SKM-1 (cell line): Measurements from ENCODE around the gene TRIM27.
A peak's percentile ranks its signal among the peaks of the same experiment; 100 is the strongest.
"Not testable (repeated sequence)": the region's sequence is repeated elsewhere in the genome, so short reads cannot be mapped to it uniquely, and the experiment has no call there.

ENCODE experiments used
- DNase-seq: peaks from one replicate; lab custom pipeline; 2025; ENCODE audit not compliant: unreplicated experiment; lab: John Stamatoyannopoulos, UW

The TRIM27 gene

GRCh38 chr6:28923318-28924102, at the start of gene TRIM27:
TSS of gene TRIM27 (minus strand) at chr6:28923985. CDS start at chr6:28923632, 353 bp downstream.
- peak; percentile 75 for DNase-seq

DNA sequence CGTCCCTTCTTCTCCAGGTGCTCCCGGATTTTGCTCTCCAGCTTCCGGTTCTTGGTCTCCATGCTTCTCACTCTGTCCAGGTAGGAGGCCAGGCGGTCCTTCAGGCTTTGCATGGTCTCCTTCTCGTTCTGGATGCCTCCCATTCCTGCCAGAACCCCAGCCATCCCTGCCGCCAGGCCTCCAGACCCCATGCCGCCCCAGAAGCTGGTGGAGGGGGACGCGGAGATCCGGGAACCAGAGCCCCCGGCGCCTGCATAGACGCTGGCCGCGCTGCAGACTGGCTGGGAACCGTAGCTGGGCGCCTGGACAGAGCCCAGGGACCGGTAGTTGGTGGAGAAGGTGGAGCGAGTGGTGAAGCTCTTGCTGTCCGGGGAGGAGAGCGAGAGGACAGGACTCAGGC, 46.3 kb upstream of the TRIM27 start:
- not testable (repeated sequence) for DNase-seq

DNA sequence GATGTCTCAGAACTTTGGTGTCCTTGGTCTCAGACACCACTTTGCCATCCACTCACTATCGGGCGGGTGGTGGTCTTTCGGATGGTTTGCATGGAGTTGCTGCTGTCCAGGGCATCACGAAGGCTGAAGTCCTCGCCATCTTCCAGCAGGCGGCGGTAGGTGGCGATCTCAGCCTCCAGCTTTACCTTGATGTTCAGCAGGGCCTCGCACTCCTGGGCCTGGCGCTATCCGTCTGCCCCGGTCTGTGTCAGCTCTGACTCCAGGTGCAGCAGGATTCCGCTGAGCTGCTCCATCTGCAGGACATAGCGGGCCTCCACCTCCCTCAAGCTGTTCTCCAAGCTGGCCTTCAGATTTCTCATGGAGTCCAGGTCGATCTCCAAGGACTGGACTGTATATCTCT, 45.3 kb upstream of the TRIM27 start:
- DNase-seq = no peak

GRCh38 chr6:28968476-28968875, 44.7 kb upstream of the TRIM27 start:
- DNase-seq = no peak

DNA sequence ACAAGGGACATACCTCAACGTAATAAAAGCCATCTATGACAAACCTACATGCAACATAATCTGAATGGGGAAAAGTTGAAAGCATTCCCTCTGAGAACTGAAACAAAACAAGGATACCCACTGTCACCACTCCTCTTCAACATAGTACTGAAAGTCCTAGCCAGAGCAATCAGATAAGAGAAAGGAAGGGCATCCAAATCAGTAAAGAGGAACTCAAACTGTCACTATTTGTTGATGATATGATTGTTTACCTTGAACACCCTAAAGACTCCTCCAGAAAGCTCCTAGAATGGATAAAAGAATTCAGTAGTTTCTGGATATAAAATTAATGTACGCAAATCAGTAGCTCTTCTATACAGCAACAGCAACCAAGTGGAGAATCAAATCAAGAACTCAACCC, 41.9 kb upstream of the TRIM27 start:
- no peak for DNase-seq

DNA sequence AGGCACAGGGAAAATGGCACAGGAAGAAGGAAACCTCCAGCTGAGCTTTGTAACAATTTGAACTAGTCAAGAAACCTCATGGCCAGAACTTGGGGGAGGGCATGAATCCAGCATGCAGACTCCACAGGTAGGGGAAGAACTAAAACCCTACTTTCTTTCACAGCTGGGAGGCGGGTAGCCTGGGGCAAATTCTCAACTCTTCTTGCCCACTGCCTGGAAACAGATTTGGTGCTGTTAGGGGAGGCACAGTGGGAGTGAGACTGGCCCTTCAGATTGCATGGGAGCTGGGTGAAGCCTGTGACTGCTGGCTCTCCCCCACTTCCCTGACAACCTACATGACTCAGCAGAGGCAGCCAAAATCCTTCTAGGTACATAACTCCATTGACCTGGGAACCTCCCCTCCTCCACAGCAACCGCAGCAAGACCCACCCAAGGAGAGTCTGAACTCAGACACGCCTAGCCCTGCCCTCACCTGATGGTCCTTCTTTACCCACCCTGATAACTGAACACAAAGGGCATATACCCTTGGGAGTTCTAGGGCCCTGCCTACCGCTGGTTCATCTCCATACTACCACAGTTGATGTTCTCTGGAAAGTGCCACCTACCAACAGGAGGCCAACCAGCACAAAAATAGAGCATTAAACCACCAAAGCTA, 37.2 kb upstream of the TRIM27 start:
- DNase-seq = no peak

DNA sequence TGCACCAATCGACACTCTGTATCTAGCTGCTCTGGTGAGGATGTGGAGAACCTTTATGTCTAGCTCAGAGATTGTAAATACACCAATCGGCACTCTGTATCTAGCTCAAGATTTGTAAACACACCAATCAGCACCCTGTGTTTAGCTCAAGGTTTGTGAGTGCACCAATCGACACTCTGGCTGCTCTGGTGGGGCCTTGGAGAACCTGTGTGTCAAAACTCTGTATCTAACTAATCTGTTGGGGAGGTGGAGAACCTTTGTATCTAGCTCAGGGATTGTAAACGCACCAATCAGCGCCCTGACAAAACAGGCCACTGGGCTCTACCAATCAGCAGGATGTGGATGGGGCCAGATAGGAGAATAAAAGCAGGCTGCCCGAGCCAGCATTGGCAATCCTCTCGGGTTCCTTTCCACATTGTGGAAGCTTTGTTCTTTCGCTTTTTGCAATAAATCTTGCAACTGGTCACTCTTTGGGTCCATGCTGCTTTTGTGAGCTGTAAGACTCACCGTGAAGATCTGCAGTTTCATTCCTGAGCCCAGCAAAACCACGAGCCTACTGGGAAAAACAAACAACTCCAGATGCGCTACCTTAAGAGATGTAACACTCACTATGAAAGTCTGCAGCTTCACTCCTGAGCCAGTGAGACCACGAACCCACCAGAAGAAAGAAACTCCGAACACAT, 34.9 kb upstream of the TRIM27 start:
- DNase-seq = not testable (repeated sequence)

DNA sequence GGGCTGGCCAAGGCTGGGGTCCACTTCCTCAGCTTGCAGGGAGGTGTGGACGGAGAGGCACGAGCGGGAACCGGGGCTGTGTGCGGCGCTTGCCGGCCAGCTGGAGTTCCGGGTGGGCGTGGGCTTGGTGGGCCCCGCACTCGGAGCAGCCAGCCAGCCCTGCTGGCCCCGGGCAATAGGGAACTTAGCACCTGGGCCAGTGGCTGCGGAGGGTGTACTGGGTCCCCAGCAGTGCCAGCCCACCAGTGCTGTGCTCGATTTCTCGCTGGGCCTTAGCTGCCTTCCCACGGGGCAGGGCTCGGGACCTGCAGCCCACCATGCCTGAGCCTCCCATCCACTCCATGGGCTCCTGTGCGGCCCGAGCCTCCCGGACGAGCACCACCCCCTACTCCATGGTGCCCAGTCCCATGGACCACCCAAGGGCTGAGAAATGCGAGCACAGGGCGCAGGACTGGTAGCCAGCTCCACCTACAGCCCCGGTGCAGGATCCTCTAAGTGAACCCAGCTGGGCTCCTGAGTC, 34.1 kb upstream of the TRIM27 start:
- not testable (repeated sequence) for DNase-seq

- no peak for DNase-seq
Observed at GRCh38 chr6:28956331-28956730, 32.5 kb upstream of the TRIM27 start.

DNA sequence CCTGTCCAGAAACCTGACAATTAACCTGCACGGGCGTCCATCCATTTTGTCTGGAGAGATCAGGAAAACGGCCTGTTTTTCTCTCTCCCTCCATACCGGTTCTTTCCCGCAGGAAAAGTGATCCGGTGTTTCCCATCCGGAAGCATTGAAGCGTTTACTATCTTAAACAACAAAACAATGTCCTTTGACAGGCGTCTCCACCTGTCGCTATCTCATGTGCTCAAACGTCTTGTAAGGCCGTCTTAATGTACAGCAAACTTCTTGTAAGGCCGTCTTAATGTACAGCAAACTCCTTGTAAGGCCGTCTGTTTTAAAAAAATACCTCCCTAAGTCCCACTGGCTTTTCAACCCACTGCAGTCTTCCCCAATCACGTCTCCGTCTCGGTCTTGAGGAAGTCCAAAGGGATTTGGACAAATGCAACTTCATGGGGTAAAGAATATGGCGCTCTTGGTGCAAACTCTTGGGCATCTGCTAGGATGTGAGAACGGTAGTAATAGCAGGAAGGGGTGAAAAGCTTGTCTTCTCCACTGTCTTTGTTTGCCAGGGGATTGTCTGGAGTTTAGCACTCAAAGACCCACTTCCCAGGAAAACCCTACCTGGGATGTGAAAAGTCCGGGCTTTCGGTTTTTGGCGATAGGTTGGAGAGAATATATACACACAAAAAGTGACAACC, 29.9 kb upstream of the TRIM27 start:
- DNase-seq = no peak

- peak; percentile 13 for DNase-seq
Observed at GRCh38 chr6:28953039-28953584, 29.3 kb upstream of the TRIM27 start.

DNA sequence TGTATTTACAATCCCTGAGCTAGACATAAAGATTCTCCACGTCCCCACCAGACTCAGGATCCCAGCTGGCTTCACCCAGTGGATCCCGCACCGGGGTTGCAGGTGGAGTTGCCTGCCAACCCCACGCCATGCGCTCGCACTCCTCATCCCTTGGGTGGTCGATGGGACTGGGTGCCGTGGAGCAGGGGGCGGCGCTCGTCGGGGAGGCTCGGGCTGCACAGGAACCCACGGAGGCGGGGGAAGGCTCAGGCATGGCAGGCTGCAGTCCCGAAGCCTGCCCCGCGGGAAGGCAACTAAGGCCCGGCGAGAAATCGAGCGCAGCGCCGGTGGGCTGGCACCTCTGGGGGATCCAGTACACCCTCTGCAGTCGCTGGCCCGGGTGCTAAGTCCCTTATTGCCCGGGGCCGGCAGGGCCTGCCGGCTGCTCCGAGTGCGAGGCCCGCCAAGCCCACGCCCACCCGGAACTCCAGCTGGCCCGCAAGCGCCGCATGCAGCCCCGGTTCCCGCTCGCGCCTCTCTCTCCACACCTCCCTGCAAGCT, 25.9 kb upstream of the TRIM27 start:
- DNase-seq = not testable (repeated sequence)

- DNase-seq = no peak
Observed at GRCh38 chr6:28948782-28949486, 25.1 kb upstream of the TRIM27 start.

DNA sequence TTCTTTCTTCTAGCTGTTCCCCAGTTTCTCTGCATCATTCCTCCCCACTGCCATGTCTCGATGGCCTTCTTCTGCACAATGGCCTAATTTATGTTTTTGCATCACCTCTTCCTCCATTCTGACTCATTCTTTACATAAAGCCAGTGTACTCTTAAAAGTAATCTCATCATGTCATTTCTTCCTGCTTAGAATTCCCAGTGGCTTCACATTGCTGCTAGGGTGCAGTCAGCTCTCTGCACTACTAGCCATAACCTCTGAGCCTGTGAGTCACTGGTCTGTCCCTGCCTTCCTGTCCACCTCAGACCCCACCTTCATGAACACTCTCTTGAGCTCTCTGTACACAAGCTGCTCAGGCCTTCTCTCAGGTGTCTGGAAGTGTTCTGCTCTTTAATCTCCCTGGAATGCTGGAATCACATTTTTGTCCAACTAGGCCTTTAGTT, 24.1 kb upstream of the TRIM27 start:
- no peak for DNase-seq

DNA sequence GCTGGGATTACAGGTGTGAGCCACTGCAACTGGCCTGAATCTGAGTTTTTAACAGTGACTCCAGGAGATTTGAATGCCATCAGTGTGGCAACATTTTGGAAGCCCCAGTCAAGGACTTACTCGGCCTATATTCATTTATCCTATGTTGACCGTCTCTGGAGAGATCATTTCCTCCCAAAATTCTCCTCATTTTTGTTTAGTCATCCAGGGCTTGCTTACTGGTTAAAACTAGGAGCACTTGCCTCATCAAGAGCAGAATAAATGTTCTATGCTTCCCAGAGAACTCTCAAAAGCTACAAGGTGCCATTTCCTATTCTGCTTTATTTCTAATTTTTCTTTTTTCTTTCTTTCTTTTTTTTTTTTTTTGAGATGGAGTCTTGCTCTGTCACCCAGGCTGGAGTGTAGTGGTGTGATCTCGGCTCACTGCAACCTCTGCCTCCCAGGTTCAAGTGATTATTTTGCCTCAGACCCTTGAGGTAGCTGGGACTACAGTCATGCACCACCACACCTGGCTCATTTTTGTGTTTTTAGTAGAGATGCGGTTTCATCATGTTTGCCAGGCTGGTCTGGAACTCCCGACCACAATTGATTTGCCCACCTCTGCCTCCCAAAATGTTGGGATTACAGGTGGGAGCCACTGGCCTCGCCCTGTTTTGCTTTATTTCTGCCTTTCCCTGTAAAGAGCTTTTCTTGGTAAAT, 23.4 kb upstream of the TRIM27 start:
- DNase-seq = no peak

DNA sequence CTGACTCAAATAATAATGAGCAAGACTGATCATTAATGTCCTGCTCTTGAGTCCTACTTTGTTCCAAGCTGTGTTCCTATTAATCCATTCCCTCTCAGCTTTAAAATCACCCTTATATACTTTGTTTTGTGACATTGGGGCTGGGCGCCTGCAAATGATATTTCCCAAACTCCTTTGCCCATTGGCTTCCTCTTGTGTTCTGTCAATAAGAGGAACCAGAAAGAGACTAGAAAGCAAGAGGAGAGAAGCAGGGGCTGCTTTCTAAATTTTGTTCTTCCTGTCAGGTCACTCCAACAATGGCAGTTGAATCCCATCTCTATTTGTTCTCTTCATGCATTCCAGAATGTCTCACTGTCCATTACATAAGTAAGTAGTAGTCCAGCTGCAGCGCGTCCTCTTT, 21.6 kb upstream of the TRIM27 start:
- peak; percentile 15 for DNase-seq

GRCh38 chr6:28944412-28944865, 20.7 kb upstream of the TRIM27 start:
- peak; percentile 50 for DNase-seq

DNA sequence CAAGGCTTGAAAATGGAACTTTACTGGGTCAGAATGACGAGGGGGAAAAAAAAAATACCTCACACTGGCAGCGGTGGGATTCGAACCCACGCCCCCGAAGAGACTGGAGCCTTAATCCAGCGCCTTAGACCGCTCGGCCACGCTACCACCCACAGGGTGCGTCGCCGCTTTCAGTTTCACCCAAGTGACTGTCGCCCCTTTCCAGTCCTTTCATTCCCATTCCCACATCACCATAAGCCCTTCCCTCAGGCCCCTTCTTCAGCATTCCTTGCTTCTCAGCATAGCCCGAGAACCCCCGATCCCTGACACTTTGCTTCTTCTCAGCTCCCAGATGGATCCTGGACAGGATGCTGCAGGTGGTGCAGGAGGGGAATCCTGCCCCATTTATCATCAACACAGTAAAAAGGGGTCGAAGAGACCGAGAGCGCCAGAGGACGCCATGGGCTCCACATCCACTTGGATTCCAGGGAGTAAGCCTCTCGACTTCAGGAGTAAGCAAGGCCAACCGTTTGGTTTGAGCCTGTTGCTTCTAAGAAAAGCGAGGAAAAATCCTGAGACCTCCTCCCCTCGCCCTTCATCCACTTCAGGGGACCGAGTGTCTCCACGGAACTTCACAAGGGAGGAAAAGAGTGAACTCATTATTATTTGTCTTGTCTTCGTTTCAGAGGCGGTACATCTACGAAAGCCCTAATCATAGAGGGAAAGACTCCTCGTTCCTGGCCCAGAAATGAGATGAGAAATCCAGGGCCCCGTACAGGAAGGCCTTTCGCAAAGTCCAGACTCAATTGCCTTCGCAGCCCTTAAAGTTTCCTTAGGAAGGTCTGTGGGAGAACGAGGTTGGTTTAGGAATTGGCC, 20.0 kb upstream of the TRIM27 start:
- DNase-seq = peak; percentile 44
